DMS79 treated with DMSO at 0.1 percent for 48 hours (cell line): ENCODE results near the gene GUCY2C.

Source experiments
- DNase-seq: peaks from one replicate; lab custom pipeline; 2025; lab: John Stamatoyannopoulos, UW

The GUCY2C gene

GRCh38 chr12:14621826-14622225, 74.6 kb downstream of the GUCY2C start:
- no peak for DNase-seq

DNA sequence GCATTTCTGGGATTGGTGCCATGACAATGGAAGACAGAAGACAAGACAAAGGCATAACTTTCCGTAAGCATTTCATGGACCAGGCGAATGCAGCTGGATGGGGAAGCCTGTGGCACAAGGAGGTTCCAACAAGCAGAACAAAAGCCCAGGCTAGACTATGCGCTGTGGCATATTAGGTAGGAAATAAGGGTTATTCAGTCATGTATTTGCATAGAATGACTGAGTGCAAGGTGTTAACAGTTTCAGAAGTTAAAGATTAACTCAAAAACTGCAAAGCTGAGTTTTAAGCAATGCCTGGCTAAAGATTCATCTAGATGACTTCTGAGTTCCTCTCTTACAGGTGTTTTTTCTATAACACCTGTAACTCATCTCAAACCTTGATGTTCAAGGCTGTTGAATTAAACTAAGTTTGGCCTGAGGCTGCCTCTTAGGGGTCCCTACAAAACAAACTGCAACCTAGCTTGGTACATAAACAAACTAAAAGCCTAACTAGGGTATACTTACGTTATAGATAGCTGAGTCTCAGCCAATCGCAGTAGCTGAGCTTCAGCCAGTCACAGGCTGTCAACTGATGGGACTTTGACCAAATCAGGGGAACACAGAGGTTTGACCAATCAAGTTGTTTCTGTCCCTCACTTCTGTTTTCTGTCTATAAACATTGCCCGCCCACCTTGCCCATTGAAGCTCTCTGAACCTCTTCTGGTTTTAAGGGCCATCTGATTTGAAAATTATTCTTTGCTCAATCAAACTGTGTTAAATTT, 76.5 kb downstream of the GUCY2C start:
- no peak for DNase-seq

- DNase-seq = no peak
Measured at GRCh38 chr12:14618983-14619382, 77.4 kb downstream of the GUCY2C start.

DNA sequence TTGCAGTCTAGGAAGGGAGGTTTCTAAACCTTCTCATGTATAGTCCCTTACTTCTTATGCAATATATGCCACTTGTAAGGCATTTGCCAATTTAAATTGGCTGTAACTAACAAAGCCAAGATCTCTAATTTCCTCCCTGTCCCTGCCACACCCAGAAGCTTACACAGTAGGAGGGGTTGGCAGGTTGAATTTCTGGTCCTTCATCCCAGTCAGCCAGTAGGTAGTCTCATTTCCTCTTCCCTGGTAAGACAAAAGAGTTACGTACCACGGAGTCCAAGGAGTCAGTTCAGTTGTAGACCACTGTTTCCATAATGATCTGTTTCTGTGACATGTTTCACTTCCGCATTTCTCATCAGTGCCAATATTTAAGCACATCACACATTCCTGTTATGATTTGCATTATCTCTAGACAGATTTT, 81.7 kb downstream of the GUCY2C start:
- DNase-seq = no peak

DNA sequence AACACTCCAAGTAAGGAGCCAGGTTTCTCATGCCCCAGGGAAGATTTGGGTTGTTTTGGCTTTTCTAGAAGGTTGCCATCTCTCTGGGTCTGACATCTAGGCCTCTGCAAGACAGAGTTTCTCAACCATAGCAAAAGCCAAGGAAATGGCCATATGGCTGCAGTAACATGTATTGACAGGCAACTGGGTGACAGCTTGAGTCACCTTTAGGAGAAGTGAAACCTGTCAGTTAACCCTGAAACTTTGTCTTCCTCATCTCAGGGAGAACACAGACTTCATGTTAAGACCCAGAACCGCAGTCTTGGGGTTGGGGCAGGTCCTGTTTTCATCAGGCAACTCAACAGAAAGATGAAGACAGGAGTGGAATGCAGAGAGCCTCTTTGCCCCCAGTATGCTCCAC, 82.7 kb downstream of the GUCY2C start:
- no peak for DNase-seq

DNA sequence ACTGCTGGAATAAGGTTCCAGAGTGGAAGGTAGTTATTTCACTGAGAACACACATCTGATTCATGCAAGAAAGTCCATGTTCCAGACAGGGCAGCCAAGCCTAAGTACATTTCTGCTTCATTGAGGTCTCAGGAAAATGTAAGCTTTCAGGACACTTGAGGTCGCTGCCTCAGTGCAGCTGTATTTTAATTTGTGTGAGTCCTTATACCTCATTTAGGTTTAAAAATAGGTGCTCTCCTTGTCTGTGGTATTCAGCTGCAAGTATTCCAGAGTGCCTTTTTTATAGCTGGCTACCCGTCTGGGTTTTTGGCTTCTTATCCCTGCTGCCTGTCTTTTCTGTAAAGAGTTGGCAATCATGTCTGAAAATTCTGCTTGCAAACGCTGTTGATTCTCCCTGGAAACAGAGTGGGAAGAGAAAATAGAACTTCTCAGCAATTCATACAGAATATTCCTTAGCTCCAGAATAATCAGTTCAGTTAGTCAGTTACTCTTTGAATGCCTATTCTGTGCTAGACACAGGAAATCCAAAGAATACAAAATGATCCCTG, 83.4 kb downstream of the GUCY2C start:
- peak; percentile 63 for DNase-seq

DNA sequence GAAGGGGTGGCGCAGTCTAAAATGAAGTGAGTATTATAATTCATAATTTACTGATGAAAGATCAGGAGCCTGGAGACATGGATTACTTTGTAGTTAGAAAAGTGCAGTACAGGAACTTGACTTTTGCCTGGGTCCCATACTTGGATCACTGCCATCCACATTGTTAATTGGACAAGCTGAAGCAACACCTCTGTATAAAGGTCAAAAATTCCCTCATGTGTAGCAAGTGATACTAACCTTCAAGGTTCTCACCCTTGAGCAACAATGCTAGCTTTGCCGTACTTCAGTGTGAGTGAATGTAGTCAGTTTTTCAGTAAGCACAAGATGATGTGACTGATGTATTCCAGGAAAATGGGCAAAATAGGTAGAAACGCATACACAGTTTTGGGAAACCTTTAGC, 84.1 kb downstream of the GUCY2C start:
- DNase-seq = no peak

GRCh38 chr12:14611640-14612203, 84.7 kb downstream of the GUCY2C start:
- no peak for DNase-seq

DNA sequence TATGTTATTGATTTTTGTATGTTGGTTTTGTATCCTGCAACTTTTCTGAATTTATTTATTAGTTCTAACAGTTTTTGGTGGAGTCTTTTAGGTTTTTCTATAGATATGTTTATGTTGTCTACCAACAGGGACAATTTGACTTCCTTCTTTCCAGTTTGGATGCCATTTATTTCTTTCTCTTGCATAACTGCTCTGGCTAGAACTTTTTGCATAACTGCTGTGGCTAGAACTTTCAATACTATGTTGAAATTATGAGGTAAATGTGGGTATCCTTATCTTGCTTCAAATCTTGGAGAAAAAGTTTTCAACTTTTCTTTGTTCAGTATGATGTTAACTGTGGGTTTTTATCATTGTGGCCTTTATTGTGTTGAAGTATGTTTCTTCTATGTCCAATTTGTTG, 88.8 kb downstream of the GUCY2C start:
- no peak for DNase-seq

GRCh38 chr12:14605401-14605989, 90.9 kb downstream of the GUCY2C start:
- peak; percentile 26 for DNase-seq

DNA sequence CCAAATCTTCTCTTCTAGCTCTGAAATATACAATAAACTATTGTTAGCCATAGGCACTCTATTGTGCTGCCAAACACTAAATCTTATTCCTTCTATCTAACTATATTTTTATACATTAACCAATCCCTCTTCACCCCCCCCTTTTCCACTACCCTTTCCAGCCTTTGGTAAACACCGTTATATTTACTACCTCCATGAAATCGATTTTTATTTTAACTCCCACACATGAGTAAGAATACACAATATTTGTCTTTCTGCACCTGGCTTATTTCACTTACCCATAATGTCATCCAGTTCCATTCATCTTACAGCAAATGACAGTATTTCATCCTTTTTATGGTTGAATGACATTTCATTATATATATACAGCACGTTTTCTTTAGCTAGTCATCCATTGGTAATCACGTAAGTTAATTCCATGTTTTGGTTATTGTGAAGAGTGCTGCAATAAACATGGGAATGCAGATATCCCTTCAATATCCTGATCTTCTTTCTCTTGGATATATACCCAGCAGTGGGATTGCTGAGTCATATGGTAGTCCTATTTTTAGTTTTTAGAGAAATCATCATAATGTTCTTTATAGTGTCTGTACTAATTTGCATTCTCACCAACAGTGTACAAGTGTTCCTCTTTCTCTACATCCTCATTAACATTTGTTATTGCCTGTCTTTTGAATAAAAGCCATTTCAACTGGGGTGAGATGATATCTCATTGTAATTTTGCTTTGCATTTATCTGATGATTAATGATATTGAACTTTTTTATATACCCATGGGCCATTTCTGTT, 94.5 kb downstream of the GUCY2C start:
- no peak for DNase-seq

GRCh38 chr12:14597480-14597879, 98.9 kb downstream of the GUCY2C start:
- DNase-seq = no peak

DNA sequence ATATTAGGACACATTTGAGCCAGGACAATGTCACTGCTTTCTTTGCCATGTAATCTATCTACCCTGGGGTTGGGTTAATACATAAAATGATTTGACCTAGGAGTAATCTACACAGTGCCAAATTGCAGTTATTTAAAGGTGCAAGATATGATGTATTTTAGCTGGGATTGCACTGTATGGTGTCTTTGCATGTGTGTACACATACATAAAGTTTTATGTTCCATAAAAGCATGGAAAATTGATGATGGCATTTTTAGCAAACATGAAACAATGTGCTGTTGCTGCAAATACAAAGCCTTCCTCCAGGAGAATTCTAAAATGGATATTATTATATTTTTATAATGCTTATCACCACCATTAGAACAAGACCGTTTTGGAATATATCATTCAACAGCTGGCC, 104.7 kb downstream of the GUCY2C start:
- DNase-seq = no peak

- no peak for DNase-seq
Measured at GRCh38 chr12:14589169-14590004, 107.0 kb downstream of the GUCY2C start.

- DNase-seq = no peak
Measured at GRCh38 chr12:14588571-14588970, 107.8 kb downstream of the GUCY2C start.

DNA sequence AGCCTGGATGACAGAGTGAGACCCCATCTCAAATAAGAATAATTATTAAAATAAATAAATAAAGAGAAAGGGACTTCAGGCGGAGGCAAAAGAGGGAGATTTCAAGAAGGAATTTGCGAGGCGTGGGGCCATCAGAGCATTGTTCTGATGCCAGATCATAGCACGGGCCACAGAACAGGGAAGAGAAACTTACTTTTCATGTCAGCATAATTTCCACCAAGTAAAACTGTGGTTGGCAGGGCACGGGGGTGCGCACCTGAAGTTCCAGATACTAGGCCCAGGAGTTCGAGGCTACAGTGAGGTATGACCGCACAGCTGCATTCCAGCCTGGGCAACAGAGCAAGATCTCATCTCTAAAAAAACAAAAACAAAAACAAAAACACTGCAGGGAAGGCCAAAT, 117.8 kb downstream of the GUCY2C start:
- no peak for DNase-seq

GRCh38 chr12:14577344-14577743, 119.1 kb downstream of the GUCY2C start:
- peak; percentile 34 for DNase-seq

- no peak for DNase-seq
Measured at GRCh38 chr12:14576896-14577295, 119.5 kb downstream of the GUCY2C start.

DNA sequence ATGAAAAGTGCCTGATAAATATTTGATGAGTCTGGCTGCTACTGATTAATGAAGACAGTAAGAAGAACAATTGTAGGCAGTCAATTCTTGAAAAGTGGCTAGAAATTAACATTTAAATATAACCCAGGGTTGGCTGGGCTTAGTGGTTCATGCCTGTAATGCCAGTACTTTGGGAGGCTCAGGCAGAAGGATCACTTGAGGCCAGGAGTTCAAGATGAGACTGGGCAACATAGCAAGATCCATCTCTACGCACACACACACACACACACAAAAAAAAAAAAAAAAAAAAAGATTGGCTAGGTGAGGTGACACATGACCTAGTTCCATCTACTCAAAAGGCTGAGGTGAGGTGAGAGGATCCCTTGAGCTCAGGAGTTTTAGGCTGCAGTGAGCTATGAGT, 120.8 kb downstream of the GUCY2C start:
- no peak for DNase-seq

DNA sequence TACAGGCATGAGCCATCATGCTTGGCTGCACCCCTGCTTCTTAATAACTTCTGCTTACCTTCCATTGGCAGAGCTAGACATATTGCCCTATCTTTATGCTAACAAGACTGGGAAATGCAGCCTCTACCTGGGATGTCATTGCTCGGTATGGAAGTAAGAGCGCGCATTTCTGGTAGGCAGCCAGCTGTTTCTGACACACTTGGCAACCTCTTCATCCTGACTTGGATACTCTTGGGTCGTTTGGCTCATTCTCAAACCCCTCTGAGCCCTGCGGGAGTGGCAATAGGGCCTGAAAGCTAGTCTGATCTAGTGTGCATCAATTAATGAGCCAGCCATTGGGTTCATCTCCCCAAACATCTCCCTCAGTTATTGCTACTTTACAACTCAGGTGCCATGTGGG, 123.3 kb downstream of the GUCY2C start:
- DNase-seq = peak; percentile 19

GRCh38 chr12:14572401-14572800, 124.0 kb downstream of the GUCY2C start:
- DNase-seq = no peak

DNA sequence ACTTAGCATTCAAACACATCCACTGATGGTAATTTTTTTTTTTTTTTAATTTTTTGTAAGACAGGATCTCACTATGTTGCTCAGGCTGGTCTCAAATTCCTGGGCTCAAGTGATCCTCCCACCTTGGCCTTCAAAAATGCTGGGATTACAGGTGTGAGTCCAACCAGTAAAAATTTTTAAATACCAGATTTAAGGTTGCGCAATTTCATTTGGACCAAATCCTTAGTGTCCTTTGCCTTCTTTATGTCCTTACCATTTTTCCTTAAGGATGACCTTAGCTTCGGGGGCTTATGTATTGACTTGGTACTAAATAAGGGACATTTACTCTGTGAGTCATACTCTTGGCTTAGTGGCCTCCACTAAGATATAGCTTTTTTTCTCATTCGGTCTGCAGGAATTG, 124.6 kb downstream of the GUCY2C start:
- no peak for DNase-seq
